Smooth muscle cell of the brain vasculature (primary cell): ENCODE results near the gene RABL2B.
"Not testable (repeated sequence)": the region's sequence is repeated elsewhere in the genome, so short reads cannot be mapped to it uniquely, and the experiment has no call there.

Source experiments
- DNase-seq: peaks from one replicate; pipeline ENCODE4 v3.0.0-alpha.2; 2012; ENCODE audit warnings: low read depth, low spot score

Gene RABL2B

DNA sequence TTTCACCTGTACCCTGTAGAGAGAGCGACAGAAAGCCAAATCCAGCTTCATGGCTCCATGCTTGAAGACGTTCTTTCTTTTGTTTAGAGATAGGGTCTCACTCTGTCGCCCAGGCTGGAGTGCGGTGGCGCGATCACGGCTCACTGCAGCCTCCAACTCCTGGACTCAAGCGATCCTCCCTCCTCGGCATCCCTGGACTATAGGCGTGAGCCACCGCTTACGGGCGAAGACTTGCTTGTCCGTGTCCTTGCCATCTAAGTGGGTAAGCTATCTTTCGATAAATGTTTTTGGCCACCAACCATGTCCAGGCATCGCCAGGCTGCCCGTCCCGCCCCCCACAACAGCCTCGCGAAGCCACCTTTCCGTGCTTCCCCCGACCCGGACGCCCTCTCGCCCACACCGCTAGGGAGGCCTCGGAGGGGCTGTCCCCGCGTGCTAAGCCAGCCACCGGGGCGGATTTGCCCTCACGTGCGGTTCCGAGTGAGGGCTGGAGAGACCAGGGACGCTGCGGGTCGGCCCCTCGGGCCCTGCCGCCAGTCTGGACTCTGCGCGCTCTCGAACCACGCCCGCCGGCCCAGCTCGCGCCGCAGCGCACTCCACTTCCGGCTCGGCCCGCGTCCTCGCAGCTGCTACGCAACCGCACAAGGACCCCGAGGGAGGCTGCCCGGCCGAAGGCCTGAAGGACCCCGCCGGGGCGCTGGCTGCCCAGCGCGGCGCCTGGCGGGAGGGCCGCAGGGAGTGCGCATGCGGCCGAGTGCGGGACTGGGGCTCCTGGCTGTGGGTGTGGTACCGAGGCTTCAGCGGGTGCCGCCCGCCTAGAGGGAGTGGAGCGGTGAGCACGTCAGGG, at the start of gene RABL2B:
TSS of gene RABL2B (minus strand) at position 604 of the 847 bp plus-strand sequence. CDS start 1,342 bp downstream, outside the sequence.
- peak; percentile 62 for DNase-seq

DNA sequence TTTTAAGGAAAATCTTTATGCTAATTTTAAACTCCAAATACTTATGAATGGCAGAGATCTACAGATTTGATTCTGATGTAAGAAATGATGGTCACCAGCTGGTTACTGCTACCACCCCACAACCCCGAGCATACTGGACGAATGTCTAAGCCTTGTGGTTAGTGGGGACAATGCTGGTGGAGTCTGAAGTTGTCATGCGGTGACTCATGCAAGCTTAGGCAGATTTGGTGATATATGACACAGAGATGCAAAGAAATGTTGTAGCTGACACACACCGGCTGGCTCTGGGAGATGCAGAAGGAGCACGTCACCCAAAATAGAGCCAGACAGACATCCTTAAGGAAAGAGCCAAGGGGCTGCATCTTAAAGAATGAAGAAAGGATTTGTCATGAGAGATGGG, 3.5 kb upstream of the RABL2B start:
- DNase-seq: not testable (repeated sequence)

DNA sequence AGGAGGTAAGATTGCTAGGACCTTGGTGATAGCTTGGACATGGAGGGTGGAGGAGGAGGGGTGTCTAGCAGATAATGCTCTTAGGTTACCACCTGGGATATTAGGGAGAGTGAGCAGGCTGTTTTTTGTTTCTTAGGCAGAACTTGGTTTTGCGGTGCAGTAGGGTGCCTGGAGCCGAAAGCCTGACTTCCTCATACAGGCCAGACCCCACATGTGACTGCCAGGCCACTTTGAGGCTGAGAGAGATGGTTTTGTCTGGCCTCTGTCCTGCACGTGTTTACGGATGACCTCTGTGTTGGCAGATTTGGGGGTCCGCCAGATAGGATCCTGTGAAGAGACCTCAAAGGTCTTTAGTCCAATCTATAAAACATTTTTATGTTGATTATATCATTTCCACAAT, 1.9 kb upstream of the RABL2B start:
- DNase-seq: not testable (repeated sequence)

DNA sequence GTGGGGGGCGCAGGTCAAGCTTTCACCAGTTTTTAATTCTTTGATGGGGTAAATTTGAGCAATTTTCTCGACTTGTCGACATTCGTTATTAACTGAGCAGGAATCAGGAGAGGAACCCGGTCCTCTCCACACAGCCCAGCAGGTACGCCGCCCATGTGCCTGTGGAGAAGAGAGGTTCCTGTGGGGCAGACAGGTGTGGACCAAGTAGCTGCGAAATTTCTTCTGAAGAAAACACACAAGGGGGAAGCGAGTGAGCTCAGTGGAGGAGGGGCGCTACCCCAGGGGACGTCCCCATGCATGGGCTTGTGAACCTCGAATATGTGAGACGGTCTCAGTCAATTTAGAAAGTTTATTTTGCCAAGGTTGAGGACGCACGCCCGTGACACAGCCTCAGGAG, 442 bp upstream of the RABL2B start:
- DNase-seq: not testable (repeated sequence)

DNA sequence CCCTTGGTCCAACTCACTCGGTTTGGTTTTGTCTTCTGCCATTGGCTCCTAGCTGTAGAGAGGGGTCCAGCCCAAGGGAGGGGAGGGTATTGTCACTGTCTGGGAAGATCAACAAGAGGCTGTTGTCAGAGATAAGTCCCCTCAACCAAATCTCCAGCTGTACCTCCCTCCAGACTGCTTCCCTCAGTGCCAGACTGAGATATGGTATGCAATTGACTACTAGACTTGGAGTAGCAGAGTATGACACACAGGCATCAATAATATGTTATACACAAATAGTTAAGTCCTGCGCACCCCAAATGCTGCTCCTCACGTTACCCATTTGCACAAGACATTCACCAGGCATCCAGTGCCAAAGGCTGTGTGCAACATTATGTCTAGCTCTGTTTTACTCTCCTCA, 1.2 kb downstream of the RABL2B start:
- not testable (repeated sequence) for DNase-seq

DNA sequence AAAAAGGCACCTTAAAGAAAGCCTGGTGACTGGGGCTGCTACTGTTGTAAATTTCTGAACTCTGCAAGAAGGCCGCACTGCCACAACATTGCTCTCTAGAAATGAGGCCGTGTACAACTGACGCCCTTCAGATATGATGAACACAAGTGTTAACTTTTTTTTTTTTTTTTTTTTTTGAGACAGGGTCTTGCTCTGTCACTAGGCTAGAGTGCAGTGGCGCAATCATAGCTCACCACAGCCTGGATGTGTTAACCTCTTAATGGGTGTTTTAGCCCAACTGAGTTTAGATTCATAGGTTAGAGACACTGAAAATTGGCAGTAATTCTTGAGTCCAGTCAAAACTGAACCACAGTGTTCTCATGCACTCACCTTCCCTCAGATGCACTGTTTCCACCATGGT, 3.2 kb downstream of the RABL2B start:
- DNase-seq: not testable (repeated sequence)

DNA sequence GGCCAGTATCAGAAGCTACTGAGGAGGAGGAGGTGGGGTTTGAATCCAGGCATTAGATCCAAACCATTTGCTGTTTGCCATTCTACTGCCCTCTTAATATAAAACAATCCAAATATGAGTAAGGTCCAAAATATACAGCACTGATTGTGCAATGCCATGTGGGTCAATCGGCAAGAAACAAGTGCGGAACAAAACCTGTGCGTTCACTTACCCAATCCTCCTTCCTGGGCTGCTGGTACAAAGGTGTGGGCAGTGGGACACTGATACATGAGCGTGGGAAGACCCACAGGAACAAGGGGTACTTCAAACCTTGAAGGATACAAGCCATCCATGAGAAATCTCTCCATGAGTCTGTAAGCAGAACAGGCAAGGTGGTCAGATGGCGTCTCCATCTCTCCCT, 5.8 kb downstream of the RABL2B start:
- DNase-seq: not testable (repeated sequence)

DNA sequence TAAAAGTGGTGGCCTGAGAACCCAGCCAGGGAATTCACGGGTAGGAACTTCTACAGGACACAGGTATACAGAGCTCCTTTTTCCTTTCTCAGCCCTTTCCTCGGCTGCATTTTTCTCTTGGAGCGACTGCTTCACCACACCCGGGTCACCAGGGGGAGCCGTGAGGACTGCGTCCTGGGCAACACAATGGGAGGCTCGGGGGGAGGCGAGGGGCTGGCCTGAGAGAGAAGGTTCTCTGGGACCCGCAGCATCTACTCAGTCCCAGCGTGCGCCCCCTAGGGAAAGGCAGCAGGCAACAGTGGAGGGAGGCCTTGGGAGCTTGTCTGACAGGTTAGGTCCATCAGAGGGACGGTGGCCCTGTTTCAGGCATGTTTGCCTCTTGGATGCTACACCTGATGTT, 8.3 kb downstream of the RABL2B start:
- not testable (repeated sequence) for DNase-seq

DNA sequence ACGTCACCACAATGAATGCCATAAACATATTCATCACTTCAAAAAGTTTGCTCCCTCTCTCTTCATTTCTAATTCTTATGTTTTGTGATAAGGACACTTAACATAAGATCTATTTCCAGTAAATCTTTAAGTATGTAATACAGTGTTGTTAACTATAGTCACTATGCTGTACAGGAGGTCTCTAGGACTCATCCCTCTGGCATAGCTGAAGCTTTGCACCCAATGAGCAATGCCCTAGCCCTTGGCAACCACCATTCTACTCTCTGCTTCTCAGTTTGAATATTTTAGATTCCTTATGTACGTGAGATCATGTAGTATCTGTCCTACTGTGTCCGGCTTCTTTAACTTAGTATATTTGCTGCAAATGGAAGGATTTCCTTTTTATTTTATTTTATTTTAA, 19.1 kb downstream of the RABL2B start:
- DNase-seq: not testable (repeated sequence)

DNA sequence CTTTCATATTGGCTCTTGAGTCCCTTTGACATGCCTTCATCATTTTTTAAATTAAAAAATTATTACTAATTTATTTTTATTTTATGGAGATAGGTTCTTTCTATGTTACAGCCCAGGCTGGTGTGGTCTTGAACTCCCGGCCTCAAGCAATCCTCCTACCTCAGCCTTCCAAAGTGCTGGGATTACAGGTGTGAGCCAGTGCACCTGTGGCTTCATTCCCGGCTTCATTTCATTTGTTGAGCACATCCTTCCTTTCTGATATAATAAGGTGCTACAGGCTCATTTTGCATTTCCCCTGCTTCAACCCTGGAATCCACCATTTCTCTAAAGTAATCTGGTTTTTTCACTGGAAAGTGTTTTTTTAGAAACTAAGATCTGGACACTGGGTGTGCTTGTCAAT, 21.6 kb downstream of the RABL2B start:
- not testable (repeated sequence) for DNase-seq

DNA sequence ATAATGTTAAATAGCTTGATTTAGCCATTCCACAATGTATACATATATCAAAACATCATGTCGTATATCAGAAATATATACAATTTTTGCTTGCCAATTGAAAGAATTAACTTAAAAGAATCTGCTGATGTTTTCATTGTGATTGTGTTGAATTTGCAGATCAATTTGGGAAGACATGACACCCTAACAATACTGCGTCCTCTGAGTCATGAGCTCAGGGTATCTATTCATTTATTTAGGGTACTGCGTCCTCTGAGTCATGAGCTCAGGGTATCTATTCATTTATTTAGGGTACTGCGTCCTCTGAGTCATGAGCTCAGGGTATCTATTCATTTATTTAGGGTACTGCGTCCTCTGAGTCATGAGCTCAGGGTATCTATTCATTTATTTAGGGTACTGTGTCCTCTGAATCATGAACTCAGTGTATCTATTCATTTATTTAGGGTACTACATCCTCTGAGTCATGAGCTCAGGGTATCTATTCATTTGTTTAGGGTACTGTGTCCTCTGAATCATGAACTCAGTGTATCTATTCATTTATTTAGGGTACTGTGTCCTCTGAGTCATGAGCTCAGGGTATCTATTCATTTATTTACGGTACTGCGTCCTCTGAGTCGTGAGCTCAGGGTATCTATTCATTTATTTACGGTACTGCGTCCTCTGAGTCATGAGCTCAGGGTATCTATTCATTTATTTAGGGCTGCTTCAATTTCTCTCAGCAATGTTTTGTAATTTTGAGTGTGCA, 23.7 kb downstream of the RABL2B start:
- not testable (repeated sequence) for DNase-seq

DNA sequence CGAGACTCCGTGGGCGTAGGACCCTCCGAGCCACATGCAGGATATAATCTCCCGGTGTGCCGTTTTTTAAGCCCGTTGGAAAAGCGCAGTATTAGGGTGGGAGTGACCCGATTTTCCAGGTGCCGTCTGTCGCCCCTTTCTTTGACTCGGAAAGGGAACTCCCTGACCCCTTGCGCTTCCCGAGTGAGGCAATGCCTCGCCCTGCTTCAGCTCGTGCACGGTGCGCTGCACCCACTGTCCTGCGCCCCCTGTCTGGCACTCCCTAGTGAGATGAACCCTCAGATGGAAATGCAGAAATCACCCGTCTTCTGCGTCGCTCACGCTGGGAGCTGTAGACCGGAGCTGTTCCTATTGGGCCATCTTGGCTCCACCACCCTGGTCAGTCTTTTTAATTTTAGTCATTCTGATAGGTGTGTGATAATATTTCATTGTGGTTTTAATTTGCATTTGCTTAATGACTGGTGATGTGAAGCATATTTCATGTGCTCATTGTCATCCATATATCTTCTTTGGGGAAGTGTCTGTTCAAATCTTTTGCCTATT, 26.4 kb downstream of the RABL2B start:
- DNase-seq: not testable (repeated sequence)

DNA sequence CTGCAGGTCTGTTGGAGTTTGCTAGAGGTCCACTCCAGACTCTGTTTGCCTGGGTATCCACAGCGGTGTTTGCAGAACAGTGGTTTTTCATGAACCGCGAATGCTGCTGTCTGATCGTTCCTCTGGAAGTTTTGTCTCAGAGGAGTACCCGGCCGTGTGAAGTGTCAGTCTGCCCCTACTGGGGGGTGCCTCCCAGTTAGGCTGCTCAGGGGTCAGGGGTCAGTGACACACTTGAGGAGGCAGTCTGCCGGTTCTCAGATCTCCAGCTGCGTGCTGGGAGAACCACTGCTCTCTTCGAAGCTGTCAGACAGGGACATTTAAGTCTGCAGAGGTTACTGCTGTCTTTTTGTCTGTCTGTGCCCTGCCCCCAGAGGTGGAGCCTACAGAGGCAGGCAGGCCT, 27.0 kb downstream of the RABL2B start:
- DNase-seq: not testable (repeated sequence)

DNA sequence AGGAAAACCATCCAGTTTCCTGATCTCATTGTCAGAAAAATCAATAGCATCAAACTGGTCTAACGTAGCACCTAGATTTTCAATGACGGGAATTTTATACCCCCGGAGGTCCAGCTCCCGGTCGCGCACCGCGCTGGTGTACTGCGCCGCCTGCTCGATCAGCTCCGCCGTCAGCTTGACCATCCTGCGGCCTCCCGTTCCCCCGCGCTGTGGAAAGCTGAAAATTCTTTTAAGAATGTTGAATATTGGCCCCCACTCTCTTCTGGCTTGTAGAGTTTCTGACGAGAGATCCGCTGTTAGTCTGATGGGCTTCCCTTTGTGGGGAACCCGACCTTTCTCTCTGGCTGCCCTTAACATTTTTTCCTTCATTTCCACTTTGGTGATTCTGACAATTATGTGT, 28.2 kb downstream of the RABL2B start:
- not testable (repeated sequence) for DNase-seq

DNA sequence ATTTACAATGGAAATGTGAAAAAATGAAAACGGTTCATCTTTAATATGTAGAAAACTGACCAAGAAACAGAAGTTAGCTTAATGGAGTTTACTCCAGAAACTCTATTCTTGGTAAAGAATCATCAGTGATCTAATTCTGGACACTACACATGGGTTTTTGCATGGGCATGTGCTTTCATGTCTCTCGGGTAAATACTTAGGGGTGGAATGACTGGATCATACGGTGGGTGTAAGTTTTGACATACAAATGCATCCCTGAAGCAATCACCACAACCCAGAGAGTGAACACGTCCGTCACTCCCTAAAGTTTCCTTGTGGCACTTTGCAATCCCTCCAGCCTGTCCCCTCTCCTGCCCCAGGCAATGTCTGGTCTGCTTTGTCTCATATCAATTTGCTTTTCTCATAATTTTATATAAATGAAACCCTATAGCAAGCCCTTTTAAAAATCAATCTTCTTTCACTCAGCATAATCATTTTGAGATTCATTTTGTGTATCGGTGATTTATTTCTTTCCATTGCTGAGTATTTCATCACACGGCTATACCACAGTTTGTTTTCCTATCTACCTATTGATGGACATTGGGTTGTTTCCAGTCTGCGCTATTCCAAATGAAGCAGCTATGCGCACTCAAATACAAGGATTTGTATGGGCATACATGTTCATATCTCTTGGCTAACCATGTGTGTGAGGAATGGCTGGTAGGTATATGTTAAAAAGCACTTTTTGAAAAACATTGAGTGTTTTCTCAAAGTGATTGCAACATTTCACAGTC, 33.9 kb downstream of the RABL2B start:
- not testable (repeated sequence) for DNase-seq

DNA sequence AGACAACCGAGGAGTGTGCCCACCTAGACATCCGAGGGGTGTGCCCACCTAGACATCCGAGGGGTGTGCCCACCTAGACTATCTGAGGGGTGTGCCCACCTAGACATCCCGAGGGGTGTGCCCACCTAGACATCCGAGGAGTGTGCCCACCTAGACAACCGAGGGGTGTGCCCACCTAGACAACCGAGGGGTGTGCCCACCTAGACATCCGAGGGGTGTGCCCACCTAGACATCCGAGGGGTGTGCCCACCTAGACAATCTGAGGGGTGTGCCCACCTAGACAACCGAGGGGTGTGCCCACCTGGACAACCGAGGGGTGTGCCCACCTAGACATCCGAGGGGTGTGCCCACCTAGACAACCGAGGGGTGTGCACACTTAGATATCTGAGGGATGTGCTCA, 34.8 kb downstream of the RABL2B start:
- DNase-seq: not testable (repeated sequence)

DNA sequence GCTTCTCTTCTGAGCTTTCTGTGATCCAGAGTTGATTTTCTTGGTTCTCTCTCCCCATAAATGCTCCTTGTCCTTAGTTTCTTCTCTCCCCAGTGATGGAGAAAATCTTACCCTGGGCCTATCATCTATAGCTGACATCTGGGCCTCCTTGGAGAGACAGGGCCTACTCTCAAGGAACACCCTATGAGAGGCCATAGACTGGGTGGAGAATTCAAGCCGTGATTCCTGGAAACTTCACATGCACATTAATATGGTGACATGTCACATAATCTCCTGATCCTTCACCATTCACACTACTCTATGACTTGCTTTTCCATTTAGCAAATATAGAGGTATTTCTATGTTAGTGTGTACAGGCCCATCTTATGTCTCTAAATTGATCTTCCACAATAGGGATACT, 35.9 kb downstream of the RABL2B start:
- DNase-seq: not testable (repeated sequence)

DNA sequence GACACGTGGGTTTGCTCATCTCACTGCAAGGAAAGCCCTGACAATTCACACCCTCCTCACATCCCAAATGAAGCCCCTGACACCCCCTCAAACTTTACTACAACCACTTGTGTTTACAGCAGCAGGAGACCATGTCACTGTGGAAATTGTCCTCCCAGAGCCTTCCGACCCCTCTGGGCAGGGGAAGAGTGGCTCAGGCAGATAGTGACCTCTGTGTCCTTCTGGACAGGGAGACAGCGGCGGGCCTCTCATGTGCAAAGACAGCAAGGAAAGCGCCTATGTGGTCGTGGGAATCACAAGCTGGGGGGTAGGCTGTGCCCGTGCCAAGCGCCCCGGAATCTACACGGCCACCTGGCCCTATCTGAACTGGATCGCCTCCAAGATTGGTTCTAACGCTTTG, 39.0 kb downstream of the RABL2B start:
- not testable (repeated sequence) for DNase-seq

DNA sequence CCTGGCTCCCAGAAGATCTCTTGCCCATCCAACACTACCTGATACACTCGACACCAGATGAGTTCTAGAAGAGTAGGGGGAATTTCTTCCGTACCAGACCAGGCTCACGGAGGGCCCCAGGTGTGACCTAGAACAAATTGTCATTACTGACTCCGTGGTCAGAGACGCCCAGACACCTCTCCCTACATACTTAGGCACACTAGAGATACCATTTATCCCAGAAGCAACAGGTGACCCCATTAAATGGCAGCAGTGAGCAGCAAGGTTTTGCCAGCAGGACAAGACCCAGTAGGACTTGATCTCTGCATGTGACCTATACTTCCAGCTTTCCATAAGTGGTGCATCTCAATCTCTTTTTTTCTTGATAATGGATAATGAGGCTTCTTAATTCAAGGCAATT, 42.7 kb downstream of the RABL2B start:
- DNase-seq: not testable (repeated sequence)

DNA sequence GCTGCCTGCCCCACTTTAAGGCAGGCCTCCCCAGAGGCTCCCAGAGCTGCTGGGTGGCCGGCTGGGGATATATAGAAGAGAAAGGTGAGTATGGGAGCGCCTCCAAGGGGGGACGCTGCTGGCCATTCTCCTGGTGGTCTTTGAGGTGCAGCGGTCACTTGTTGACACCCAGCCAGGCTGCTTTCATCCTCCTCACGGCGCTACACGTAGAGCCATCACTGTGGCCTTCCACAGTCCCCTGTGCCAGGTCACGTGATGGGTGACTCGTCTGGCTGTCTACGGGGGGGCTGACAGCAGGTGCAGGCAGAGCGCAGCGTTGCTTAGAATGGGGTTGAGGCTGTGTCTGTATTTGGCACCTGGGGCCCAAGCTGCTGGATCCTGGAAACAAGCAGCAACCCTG, 43.5 kb downstream of the RABL2B start:
- DNase-seq: no peak

DNA sequence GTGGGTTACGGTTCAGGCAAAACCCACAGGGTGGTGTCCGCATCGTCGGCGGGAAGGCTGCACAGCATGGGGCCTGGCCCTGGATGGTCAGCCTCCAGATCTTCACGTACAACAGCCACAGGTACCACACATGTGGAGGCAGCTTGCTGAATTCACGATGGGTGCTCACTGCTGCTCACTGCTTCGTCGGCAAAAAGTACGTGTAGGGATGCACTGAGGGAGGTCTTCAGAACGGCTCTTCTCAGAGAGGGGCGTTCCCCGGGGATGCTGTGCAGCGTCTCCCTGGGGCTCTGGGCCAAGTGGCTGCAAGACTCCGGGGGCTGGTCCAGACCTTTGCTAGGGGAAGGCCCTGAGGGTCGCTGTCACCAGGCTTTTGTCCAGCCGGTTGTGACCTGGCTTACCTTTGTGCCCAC, 44.2 kb downstream of the RABL2B start:
- no peak for DNase-seq
